Suprapubic skin (tissue), 3 donors: ENCODE results near the gene ESR2.

Experiments
- CTCF ChIP-seq, 2 donors: fragments of 200-600 bp in 1 of 2; fragments of 450-650 bp in 1 of 2; sonication (generic) in 1 of 2; IDR thresholded peaks; one replicate each; pipeline ENCODE4 v1.5.1; 2016 to 2019; ENCODE audit warnings: antibody characterized with exemption in 2 of 2, mild to moderate bottlenecking in 1 of 2, moderate library complexity in 1 of 2
- POLR2A ChIP-seq, 2 donors: fragments of 450-650 bp; IDR thresholded peaks; one replicate each; pipeline ENCODE4 v1.6.1; 2017; ENCODE audit warnings: antibody characterized with exemption in 2 of 2, mild to moderate bottlenecking in 2 of 2, moderate library complexity in 2 of 2

GRCh38 chr14:64260418-64260817 lies 33.8 kb downstream of the ESR2 start:
- TF ChIP-seq CTCF (IDR thresholded peaks at IDR 0.05): no peak
- TF ChIP-seq POLR2A (IDR thresholded peaks at IDR 0.05): no peak
